BLaER1 treated with 17β-estradiol and CSF1 and Interleukin-3, amounts not matched to agents 10 nM and 100 nM (cell line): ENCODE data around the gene BNIP5.

ENCODE experiments used
- H3K27ac ChIP-seq, 11 experiments: shearing (Covaris generic); formaldehyde crosslinking; 2 replicates each; pipeline ENCODE4 v1.8.1; 2022
- H3K27me3 ChIP-seq, 11 experiments: shearing (Covaris generic); formaldehyde crosslinking; 2 replicates each; pipeline ENCODE4 v1.8.1; 2022
- H3K36me3 ChIP-seq, 11 experiments: shearing (Covaris generic); formaldehyde crosslinking; 2 replicates each; pipeline ENCODE4 v1.8.1; 2022
- H3K4me1 ChIP-seq, 10 experiments: shearing (Covaris generic); formaldehyde crosslinking; 2 replicates each; pipeline ENCODE4 v1.8.1; 2022
- H3K4me2 ChIP-seq, 11 experiments: shearing (Covaris generic); formaldehyde crosslinking; 2 replicates each; pipeline ENCODE4 v1.8.1; 2022
- H3K4me3 ChIP-seq, 10 experiments: shearing (Covaris generic); formaldehyde crosslinking; 2 replicates each; pipeline ENCODE4 v1.8.1; 2022
- H3K9ac ChIP-seq, 11 experiments: shearing (Covaris generic); formaldehyde crosslinking; 2 replicates each; pipeline ENCODE4 v1.8.1; 2022
- H3K9me3 ChIP-seq, 11 experiments: shearing (Covaris generic); formaldehyde crosslinking; replicated peaks in 1 of 11; 2 replicates each; pipeline ENCODE4 v1.8.1; 2022
- H4K20me1 ChIP-seq, 11 experiments: shearing (Covaris generic); formaldehyde crosslinking; 2 replicates each; pipeline ENCODE4 v1.8.1; 2022
- Cebpa-rat ChIP-seq, 11 experiments: shearing (Covaris generic); IDR thresholded peaks; 2 replicates each; pipeline ENCODE4 v1.8.1; 2022

BNIP5 gene

GRCh38 chr6:36377594-36377993 is 40.9 kb upstream of the BNIP5 start:
- no peak for TF ChIP-seq Cebpa-rat (IDR thresholded peaks at IDR 0.05)

GRCh38 chr6:36376742-36377141 is 40.1 kb upstream of the BNIP5 start:
- no peak overlapping the region for H3K9ac ChIP-seq
- no peaks in the 10 kb centered on the region for H3K27me3 ChIP-seq
- no peak overlapping the region for H3K4me2 ChIP-seq
- H3K9me3 ChIP-seq = no peaks in the 10 kb centered on the region
- no peak overlapping the region for H3K4me3 ChIP-seq
- no peak for TF ChIP-seq Cebpa-rat (IDR thresholded peaks at IDR 0.05)
- no peaks in the 10 kb centered on the region for H3K36me3 ChIP-seq
- peaks cover 0 to 10% (median 0%) of the 10 kb centered on the region in 10 experiments; a peak in 3 of 20 replicates for H3K4me1 ChIP-seq
- H4K20me1 ChIP-seq = no peaks in the 10 kb centered on the region
- no peak overlapping the region for H3K27ac ChIP-seq

More at GRCh38 chr6:36377594-36377993, 40.9 kb upstream of the BNIP5 start:
- H3K27ac ChIP-seq = no peak overlapping the region
- no peaks in the 10 kb centered on the region for H3K9me3 ChIP-seq
- peaks cover 0 to 10% (median 0%) of the 10 kb centered on the region in 10 experiments; a peak in 4 of 20 replicates for H3K4me1 ChIP-seq
- H3K4me3 ChIP-seq = no peak overlapping the region
- no peaks in the 10 kb centered on the region for H3K27me3 ChIP-seq
- no peaks in the 10 kb centered on the region for H3K36me3 ChIP-seq
- H4K20me1 ChIP-seq = no peaks in the 10 kb centered on the region
- H3K9ac ChIP-seq = no peak overlapping the region
- no peak overlapping the region for H3K4me2 ChIP-seq

- no peak overlapping the region for H3K9ac ChIP-seq
- H3K36me3 ChIP-seq = no peaks in the 10 kb centered on the region
- H4K20me1 ChIP-seq = no peaks in the 10 kb centered on the region
- no peaks in the 10 kb centered on the region for H3K9me3 ChIP-seq
- H3K4me3 ChIP-seq = no peak overlapping the region
- TF ChIP-seq Cebpa-rat (IDR thresholded peaks at IDR 0.05) = no peak
- no peak overlapping the region for H3K27ac ChIP-seq
- no peaks in the 10 kb centered on the region for H3K27me3 ChIP-seq
- H3K4me1 ChIP-seq = peaks cover 0 to 10% (median 0%) of the 10 kb centered on the region in 10 experiments; a peak in 3 of 20 replicates
- H3K4me2 ChIP-seq = no peak overlapping the region
Observed at GRCh38 chr6:36376183-36376582, 39.5 kb upstream of the BNIP5 start.

- Histone ChIP-seq H3K9me3 (no peaks in the 10 kb centered on the region), H3K4me1 (peaks cover 0 to 10% (median 0%) of the 10 kb centered on the region in 10 experiments; a peak in 3 of 20 replicates), H3K4me2 (peak overlapping the region in 2 of 11 experiments; percentile 24 to 34; a peak in 1 of 22 replicates), H3K27ac (no peak overlapping the region), H4K20me1 (no peaks in the 10 kb centered on the region), H3K9ac (no peak overlapping the region), H3K36me3 (no peaks in the 10 kb centered on the region), H3K27me3 (no peaks in the 10 kb centered on the region), H3K4me3 (no peak overlapping the region)
- TF ChIP-seq Cebpa-rat (IDR thresholded peaks at IDR 0.05) = no peak
Observed at GRCh38 chr6:36375644-36376155, 39.0 kb upstream of the BNIP5 start.

- H4K20me1 ChIP-seq = no peaks in the 10 kb centered on the region
- H3K27me3 ChIP-seq = no peaks in the 10 kb centered on the region
- H3K27ac ChIP-seq = no peak overlapping the region
- peaks cover 0 to 10% (median 3%) of the 10 kb centered on the region in 10 experiments; a peak in 12 of 20 replicates for H3K4me1 ChIP-seq
- no peak for TF ChIP-seq Cebpa-rat (IDR thresholded peaks at IDR 0.05)
- H3K4me3 ChIP-seq = no peak overlapping the region
- no peaks in the 10 kb centered on the region for H3K9me3 ChIP-seq
- no peaks in the 10 kb centered on the region for H3K36me3 ChIP-seq
- H3K9ac ChIP-seq = no peak overlapping the region
- no peak overlapping the region for H3K4me2 ChIP-seq
Observed at GRCh38 chr6:36374972-36375371, 38.3 kb upstream of the BNIP5 start.

GRCh38 chr6:36374194-36374593 is 37.5 kb upstream of the BNIP5 start:
- Histone ChIP-seq H3K9ac (no peak overlapping the region), H4K20me1 (no peaks in the 10 kb centered on the region), H3K4me1 (peaks cover 0 to 15% (median 9%) of the 10 kb centered on the region in 10 experiments; a peak in 14 of 20 replicates), H3K27ac (no peak overlapping the region), H3K4me3 (no peak overlapping the region), H3K27me3 (no peaks in the 10 kb centered on the region), H3K4me2 (no peak overlapping the region), H3K36me3 (no peaks in the 10 kb centered on the region), H3K9me3 (no peaks in the 10 kb centered on the region)
- no peak for TF ChIP-seq Cebpa-rat (IDR thresholded peaks at IDR 0.05)

- no peak overlapping the region for H3K4me2 ChIP-seq
- H3K4me3 ChIP-seq = no peak overlapping the region
- no peaks in the 10 kb centered on the region for H4K20me1 ChIP-seq
- H3K9me3 ChIP-seq = no peaks in the 10 kb centered on the region
- H3K4me1 ChIP-seq = peaks cover 0 to 21% (median 12%) of the 10 kb centered on the region in 10 experiments; a peak in 14 of 20 replicates
- no peak for TF ChIP-seq Cebpa-rat (IDR thresholded peaks at IDR 0.05)
- H3K9ac ChIP-seq = no peak overlapping the region
- H3K27ac ChIP-seq = no peak overlapping the region
- H3K27me3 ChIP-seq = no peaks in the 10 kb centered on the region
- no peaks in the 10 kb centered on the region for H3K36me3 ChIP-seq
Observed at GRCh38 chr6:36373368-36374019, 36.8 kb upstream of the BNIP5 start.

- H3K4me3 ChIP-seq = no peak overlapping the region
- no peaks in the 10 kb centered on the region for H3K27me3 ChIP-seq
- no peak for TF ChIP-seq Cebpa-rat (IDR thresholded peaks at IDR 0.05)
- no peak overlapping the region for H3K27ac ChIP-seq
- no peaks in the 10 kb centered on the region for H3K9me3 ChIP-seq
- H3K4me2 ChIP-seq = no peak overlapping the region
- H3K36me3 ChIP-seq = no peaks in the 10 kb centered on the region
- H4K20me1 ChIP-seq = no peaks in the 10 kb centered on the region
- peaks cover 6 to 30% (median 15%) of the 10 kb centered on the region in 10 experiments for H3K4me1 ChIP-seq
- no peak overlapping the region for H3K9ac ChIP-seq
Observed at GRCh38 chr6:36372088-36372487, 35.4 kb upstream of the BNIP5 start.

GRCh38 chr6:36371211-36371610 is 34.5 kb upstream of the BNIP5 start:
- Histone ChIP-seq H4K20me1 (no peaks in the 10 kb centered on the region), H3K4me3 (no peak overlapping the region), H3K4me2 (no peak overlapping the region), H3K27ac (no peak overlapping the region), H3K27me3 (no peaks in the 10 kb centered on the region), H3K9me3 (no peaks in the 10 kb centered on the region), H3K4me1 (peaks cover 11 to 33% (median 21%) of the 10 kb centered on the region in 10 experiments), H3K36me3 (no peaks in the 10 kb centered on the region), H3K9ac (no peak overlapping the region)
- no peak for TF ChIP-seq Cebpa-rat (IDR thresholded peaks at IDR 0.05)

GRCh38 chr6:36370638-36371037 is 34.0 kb upstream of the BNIP5 start:
- H3K27ac ChIP-seq = no peak overlapping the region
- no peak for TF ChIP-seq Cebpa-rat (IDR thresholded peaks at IDR 0.05)
- H3K4me3 ChIP-seq = no peak overlapping the region
- H3K27me3 ChIP-seq = no peaks in the 10 kb centered on the region
- no peaks in the 10 kb centered on the region for H4K20me1 ChIP-seq
- no peak overlapping the region for H3K9ac ChIP-seq
- no peaks in the 10 kb centered on the region for H3K9me3 ChIP-seq
- H3K4me1 ChIP-seq = peaks cover 11 to 31% (median 21%) of the 10 kb centered on the region in 10 experiments
- H3K36me3 ChIP-seq = no peaks in the 10 kb centered on the region
- H3K4me2 ChIP-seq = no peak overlapping the region
